GM20000 (cell line): ENCODE results near the gene OR52E4.

Source experiments
- DNase-seq: peaks from one replicate; pipeline ENCODE4 v3.0.0; 2012; ENCODE audit warnings: low spot score
- TF ChIP-seq, protein P1 (sequence below): IDR thresholded peaks from 2 replicates; pipeline ENCODE4 v1.5.1; 2012; ENCODE audit warnings: mild to moderate bottlenecking, control low read depth; ENCODE audit errors: extremely low read depth, missing control alignments

The OR52E4 gene

DNA sequence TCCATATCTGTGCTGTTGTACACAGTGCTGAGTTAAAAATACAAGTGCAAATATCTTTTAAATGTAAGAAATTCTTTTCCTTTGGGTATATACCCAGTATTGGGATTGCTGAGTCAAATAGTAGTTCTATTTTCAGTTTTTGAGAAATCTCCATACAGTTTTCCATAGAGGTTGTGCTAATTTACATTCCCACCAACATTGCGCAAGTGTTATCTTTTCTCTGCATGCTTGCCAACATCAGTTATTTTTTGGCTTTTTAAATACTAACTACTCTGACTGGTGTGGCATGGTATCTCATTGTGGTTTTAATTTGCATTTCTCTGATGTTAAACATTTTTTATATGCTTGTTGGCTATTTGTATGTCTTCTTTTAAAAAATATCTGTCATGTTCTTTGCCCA lies 29.4 kb upstream of the OR52E4 start:
- no peak for DNase-seq
- TF ChIP-seq, protein P1, sequence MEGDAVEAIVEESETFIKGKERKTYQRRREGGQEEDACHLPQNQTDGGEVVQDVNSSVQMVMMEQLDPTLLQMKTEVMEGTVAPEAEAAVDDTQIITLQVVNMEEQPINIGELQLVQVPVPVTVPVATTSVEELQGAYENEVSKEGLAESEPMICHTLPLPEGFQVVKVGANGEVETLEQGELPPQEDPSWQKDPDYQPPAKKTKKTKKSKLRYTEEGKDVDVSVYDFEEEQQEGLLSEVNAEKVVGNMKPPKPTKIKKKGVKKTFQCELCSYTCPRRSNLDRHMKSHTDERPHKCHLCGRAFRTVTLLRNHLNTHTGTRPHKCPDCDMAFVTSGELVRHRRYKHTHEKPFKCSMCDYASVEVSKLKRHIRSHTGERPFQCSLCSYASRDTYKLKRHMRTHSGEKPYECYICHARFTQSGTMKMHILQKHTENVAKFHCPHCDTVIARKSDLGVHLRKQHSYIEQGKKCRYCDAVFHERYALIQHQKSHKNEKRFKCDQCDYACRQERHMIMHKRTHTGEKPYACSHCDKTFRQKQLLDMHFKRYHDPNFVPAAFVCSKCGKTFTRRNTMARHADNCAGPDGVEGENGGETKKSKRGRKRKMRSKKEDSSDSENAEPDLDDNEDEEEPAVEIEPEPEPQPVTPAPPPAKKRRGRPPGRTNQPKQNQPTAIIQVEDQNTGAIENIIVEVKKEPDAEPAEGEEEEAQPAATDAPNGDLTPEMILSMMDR: no peak

- no peak for DNase-seq
- TF ChIP-seq, protein P1: no peak
Observed at GRCh38 chr11:5857590-5857989, 22.8 kb upstream of the OR52E4 start, which contains the start of gene OR52E8. Gene OR52E8 (minus strand): TSS chr11:5857690. CDS start chr11:5857690, 0 bp downstream.

DNA sequence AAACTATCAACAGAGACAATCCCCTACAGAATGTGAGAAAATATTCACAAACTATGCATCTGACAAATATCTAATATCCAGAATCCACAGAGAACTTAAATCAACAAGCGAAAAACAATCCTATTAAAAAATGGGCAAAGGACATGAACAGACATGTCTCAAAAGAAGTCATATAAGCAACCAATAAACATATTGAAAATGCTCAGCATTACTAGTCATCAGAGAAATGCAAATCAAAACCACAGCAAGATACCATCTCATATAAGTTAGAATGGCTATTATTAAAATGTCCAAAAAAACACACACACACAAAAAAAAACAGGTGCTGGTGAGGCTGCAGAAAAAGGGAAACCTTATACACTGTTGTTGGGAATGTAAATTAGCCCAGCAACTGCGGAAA lies 14.6 kb upstream of the OR52E4 start:
- DNase-seq: no peak

GRCh38 chr11:5878564-5878963 lies 1.9 kb upstream of the OR52E4 start:
- TF ChIP-seq, protein P1: no peak
- no peak for DNase-seq

More for the DNA sequence above, 14.6 kb upstream of the OR52E4 start:
- TF ChIP-seq, protein P1: no peak

DNA sequence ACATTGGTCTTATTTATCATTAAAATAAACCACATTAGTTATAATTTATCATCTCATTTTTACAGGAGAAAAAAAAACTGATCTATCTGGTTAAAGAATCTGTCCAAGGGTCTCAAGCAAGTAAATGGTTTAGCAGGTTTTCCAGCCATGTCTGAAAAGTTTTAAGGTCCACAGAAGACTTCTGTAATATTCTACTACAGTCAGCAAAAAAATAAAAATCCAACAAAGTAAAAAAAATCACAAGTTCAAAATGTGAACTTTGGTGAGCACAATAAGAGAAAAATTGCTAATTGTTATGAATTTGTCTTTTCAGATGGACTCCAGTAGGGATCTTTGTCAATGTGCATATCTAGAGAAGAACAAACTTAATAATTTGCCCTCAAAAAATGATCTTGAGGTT lies 1.3 kb downstream of the OR52E4 start:
- no peak for DNase-seq
- TF ChIP-seq, protein P1: no peak

- TF ChIP-seq, protein P1: no peak
Observed at GRCh38 chr11:5887172-5887571, 6.7 kb downstream of the OR52E4 start.

DNA sequence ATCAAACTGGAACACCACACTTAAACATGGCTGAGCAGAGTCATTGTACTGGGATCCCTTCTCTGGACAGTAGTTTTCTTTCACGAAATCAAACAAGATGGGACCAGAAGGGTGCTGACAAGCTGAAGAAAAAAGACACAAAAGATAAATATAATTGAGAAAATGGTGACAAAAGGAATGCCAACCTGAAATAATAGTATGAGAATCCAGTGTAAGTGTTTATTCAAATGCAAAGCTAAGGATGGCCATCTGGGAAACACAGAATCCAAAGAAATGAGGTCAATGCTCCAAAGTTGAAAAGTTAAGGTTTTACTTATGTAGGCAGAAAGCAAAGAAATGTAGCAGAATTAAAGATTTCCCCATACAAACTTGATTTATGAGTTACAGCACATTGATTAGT lies 7.2 kb downstream of the OR52E4 start:
- DNase-seq: no peak
- TF ChIP-seq, protein P1: no peak

More at GRCh38 chr11:5887172-5887571, 6.7 kb downstream of the OR52E4 start:
- no peak for DNase-seq
